ENCODE measurements around the gene ABL1. TPM values are rescaled to one million over a fixed set of nuclear protein-coding genes. Genes with fewer than 3 reads are reported as not detected.

The ABL1 gene
- polyA plus RNA-seq, 3 donors = 4.5 to 14.5 (median 8.0) TPM

DNA sequence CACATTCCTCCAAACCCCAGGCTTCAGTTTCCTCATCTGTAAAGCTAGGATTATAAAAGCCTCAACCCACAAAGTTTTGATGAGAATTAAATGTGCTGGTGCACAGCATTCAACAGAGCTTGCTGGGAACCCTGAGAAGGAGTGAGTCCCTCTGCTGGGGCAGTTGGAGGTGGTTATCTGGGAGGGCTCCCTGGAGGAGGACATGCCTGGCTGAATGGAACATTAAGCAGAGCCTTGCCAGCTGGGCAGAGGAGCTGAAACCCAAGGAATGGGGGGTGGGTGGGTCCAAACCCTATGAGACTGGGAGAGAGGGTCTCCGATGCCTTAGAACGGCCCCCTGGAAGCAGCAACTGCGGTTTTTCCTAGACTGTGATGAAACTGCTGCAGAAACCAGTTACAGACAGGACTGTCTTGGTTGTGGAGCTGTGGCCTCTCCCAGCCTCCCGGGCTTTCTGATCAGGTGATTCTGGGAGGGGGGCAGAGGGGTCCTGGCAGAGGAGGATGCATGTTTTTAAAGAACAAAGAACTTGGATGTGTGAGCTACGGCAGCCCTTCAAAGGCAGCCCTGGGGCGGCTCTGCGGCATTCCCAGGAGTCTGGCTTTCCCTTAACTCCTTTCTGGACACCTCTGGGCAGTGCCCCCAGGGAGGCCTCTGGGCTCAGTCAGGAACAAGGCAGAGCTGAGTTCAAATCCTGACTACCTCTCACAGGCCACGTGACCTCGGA is 83.2 kb downstream of the ABL1 start:
- Mint-ChIP-seq H3K27me3 (ENCODE audit: low read depth in 3 of 3) (peaks cover 8 to 28% (median 18%) of the 10 kb centered on the region in 3 donors), H3K36me3 (no peaks in the 10 kb centered on the region), H3K4me1 (no peaks in the 10 kb centered on the region), H3K27ac (no peak overlapping the region), H3K4me3 (no peak overlapping the region), H3K9me3 (peaks cover 0 to 1% (median 0%) of the 10 kb centered on the region in 7 donors)
- no peak for DNase-seq
- no peak overlapping the region for H3K9ac ChIP-seq (ENCODE audit: insufficient read depth, low read length, poor library complexity, severe bottlenecking)
- no peak overlapping the region for H3K27ac ChIP-seq (ENCODE audit: low read depth in 1 of 2, low read length in 2 of 2)
- H3K36me3 ChIP-seq (replicated peaks in 1 of 2; ENCODE audit: control insufficient read depth in 1 of 2, insufficient read depth in 2 of 2, low read length in 2 of 2) = no peaks in the 10 kb centered on the region
- H3K4me1 ChIP-seq (ENCODE audit: control insufficient read depth in 1 of 2, insufficient read depth in 2 of 2, low read length in 2 of 2) = no peaks in the 10 kb centered on the region
- WGBS (ENCODE audit: insufficient coverage) = 82% methylated on average over 9 of the region's 9 CpGs
- no peak overlapping the region for H3K4me2 ChIP-seq (replicated peaks; ENCODE audit: extremely low read depth, low read length, poor library complexity, severe bottlenecking)
- intact Hi-C loops (cut with micrococcal nuclease) = no loop called here
- no peaks in the 10 kb centered on the region for H3K9me3 ChIP-seq (replicated peaks in 1 of 2; ENCODE audit: control insufficient read depth in 1 of 2, insufficient read depth in 1 of 2, low read length in 2 of 2)
- H3K4me3 ChIP-seq (replicated peaks in 1 of 3; ENCODE audit: low read depth in 2 of 3, low read length in 3 of 3) = no peak overlapping the region
- no peaks in the 10 kb centered on the region for H4K20me1 ChIP-seq (ENCODE audit: insufficient read depth, low read length)
- H2AFZ ChIP-seq (ENCODE audit: insufficient read depth, low read depth, low read length, poor library complexity, severe bottlenecking) = no peak overlapping the region
- no peaks in the 10 kb centered on the region for H3K27me3 ChIP-seq (ENCODE audit: control insufficient read depth in 2 of 2, insufficient read depth in 2 of 2, low read length in 2 of 2)
- H3K79me2 ChIP-seq (ENCODE audit: insufficient read depth, low read length) = no peaks in the 10 kb centered on the region
- TF ChIP-seq, protein P1, sequence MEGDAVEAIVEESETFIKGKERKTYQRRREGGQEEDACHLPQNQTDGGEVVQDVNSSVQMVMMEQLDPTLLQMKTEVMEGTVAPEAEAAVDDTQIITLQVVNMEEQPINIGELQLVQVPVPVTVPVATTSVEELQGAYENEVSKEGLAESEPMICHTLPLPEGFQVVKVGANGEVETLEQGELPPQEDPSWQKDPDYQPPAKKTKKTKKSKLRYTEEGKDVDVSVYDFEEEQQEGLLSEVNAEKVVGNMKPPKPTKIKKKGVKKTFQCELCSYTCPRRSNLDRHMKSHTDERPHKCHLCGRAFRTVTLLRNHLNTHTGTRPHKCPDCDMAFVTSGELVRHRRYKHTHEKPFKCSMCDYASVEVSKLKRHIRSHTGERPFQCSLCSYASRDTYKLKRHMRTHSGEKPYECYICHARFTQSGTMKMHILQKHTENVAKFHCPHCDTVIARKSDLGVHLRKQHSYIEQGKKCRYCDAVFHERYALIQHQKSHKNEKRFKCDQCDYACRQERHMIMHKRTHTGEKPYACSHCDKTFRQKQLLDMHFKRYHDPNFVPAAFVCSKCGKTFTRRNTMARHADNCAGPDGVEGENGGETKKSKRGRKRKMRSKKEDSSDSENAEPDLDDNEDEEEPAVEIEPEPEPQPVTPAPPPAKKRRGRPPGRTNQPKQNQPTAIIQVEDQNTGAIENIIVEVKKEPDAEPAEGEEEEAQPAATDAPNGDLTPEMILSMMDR (IDR thresholded peaks at IDR 0.05) = no peak

DNA sequence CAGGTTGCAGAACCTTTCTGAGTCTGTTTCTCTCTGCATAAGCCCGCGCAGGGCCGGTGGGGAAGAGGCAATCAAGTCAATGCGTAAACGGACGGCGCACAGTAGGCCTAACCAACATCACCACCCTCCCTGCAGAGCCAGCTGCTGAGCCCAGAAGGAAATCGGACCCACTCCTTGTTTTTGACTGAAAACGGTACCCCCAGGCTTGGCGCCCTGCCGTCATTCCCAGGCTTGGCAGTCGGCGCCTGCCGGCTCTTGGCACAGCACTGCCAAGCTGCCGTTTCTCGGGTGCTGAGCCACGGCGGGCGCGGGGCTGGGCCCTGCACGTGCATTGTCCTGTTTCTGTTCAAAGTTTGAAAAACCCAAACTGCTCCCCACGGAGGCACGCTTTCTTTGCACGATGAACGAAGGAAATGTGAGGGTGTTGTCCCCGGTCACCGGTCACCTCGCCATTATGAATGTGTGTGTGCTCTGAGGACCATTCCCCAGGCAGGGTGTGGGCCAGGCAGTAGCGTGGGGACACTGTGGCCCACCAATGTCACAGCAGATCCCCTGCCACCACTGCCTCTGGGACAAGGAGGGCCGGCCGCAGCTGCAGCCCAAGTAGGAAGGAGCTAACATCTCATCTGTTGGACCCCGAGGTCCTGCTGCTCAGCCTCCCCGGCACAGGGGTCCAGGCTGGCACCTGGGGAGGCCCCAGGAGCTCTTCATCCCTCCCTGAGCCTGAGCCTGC is 83.9 kb downstream of the ABL1 start:
- Histone ChIP-seq H3K9me3 (replicated peaks in 1 of 2; ENCODE audit: control insufficient read depth in 1 of 2, insufficient read depth in 1 of 2, low read length in 2 of 2) (no peaks in the 10 kb centered on the region), H3K9ac (ENCODE audit: insufficient read depth, low read length, poor library complexity, severe bottlenecking) (no peak overlapping the region), H3K79me2 (ENCODE audit: insufficient read depth, low read length) (no peaks in the 10 kb centered on the region), H3K27ac (ENCODE audit: low read depth in 1 of 2, low read length in 2 of 2) (no peak overlapping the region), H3K4me1 (ENCODE audit: control insufficient read depth in 1 of 2, insufficient read depth in 2 of 2, low read length in 2 of 2) (no peaks in the 10 kb centered on the region), H3K36me3 (replicated peaks in 1 of 2; ENCODE audit: control insufficient read depth in 1 of 2, insufficient read depth in 2 of 2, low read length in 2 of 2) (no peaks in the 10 kb centered on the region), H3K4me3 (replicated peaks in 1 of 3; ENCODE audit: low read depth in 2 of 3, low read length in 3 of 3) (no peak overlapping the region), H4K20me1 (ENCODE audit: insufficient read depth, low read length) (no peaks in the 10 kb centered on the region), H3K27me3 (ENCODE audit: control insufficient read depth in 2 of 2, insufficient read depth in 2 of 2, low read length in 2 of 2) (no peaks in the 10 kb centered on the region), H2AFZ (ENCODE audit: insufficient read depth, low read depth, low read length, poor library complexity, severe bottlenecking) (no peak overlapping the region), H3K4me2 (replicated peaks; ENCODE audit: extremely low read depth, low read length, poor library complexity, severe bottlenecking) (no peak overlapping the region)
- Mint-ChIP-seq H3K36me3 (no peaks in the 10 kb centered on the region), H3K4me1 (no peaks in the 10 kb centered on the region), H3K9me3 (peaks cover 0 to 1% (median 0%) of the 10 kb centered on the region in 7 donors), H3K27ac (no peak overlapping the region), H3K4me3 (no peak overlapping the region), H3K27me3 (ENCODE audit: low read depth in 3 of 3) (peaks cover 11 to 24% (median 18%) of the 10 kb centered on the region in 3 donors)
- intact Hi-C loops (cut with micrococcal nuclease) = no loop called here
- TF ChIP-seq, protein P1 (IDR thresholded peaks at IDR 0.05) = no peak
- no peak for DNase-seq
- 86% methylated on average over 26 of the region's 33 CpGs for WGBS (ENCODE audit: insufficient coverage)
